ENCODE data around the gene TMEM14C.
"Not testable (repeated sequence)": the region's sequence is repeated elsewhere in the genome, so short reads cannot be mapped to it uniquely, and the experiment has no call there.

The TMEM14C gene

GRCh38 chr6:10719296-10719963 lies 3.4 kb upstream of the TMEM14C start:
- no peak for TF ChIP-seq CTCF (IDR thresholded peaks at IDR 0.05)
- peaks cover 7 to 35% (median 18%) of the 10 kb centered on the region in 4 donors for H3K4me1 ChIP-seq
- H3K27ac ChIP-seq = peak overlapping the region; percentile 79 to 83
- DNase-seq = no peak
- intact Hi-C loops (cut with DNase I; ENCODE audit: low total_unique reads) = no loop called here
- H3K9me3 ChIP-seq = no peaks in the 10 kb centered on the region
- H3K27me3 ChIP-seq = no peaks in the 10 kb centered on the region
- H3K36me3 ChIP-seq = no peaks in the 10 kb centered on the region
- peak overlapping the region; percentile 59 to 67 for H3K4me3 ChIP-seq

GRCh38 chr6:10719964-10720264 lies 3.0 kb upstream of the TMEM14C start:
- Histone ChIP-seq H3K27ac (peak overlapping the region; percentile 79 to 83), H3K27me3 (no peaks in the 10 kb centered on the region), H3K9me3 (no peaks in the 10 kb centered on the region), H3K4me1 (peaks cover 7 to 40% (median 22%) of the 10 kb centered on the region in 4 donors), H3K36me3 (no peaks in the 10 kb centered on the region), H3K4me3 (peak overlapping the region; percentile 59 to 67)
- no peak for TF ChIP-seq CTCF (IDR thresholded peaks at IDR 0.05)
- intact Hi-C loops (cut with DNase I; ENCODE audit: low total_unique reads) = no loop called here
- DNase-seq = no peak

GRCh38 chr6:10720265-10720959 lies 2.5 kb upstream of the TMEM14C start:
- H3K9me3 ChIP-seq = no peaks in the 10 kb centered on the region
- H3K27me3 ChIP-seq = no peaks in the 10 kb centered on the region
- H3K36me3 ChIP-seq = peaks cover 0 to 3% (median 2%) of the 10 kb centered on the region in 3 donors
- H3K27ac ChIP-seq = peak overlapping the region; percentile 79 to 83
- peak overlapping the region; percentile 59 to 67 for H3K4me3 ChIP-seq
- no peak for TF ChIP-seq CTCF (IDR thresholded peaks at IDR 0.05)
- intact Hi-C loops (cut with DNase I; ENCODE audit: low total_unique reads) = no loop called here
- H3K4me1 ChIP-seq = peaks cover 7 to 43% (median 25%) of the 10 kb centered on the region in 4 donors
- DNase-seq = peak in 1 of 2 donors; percentile 70

DNA sequence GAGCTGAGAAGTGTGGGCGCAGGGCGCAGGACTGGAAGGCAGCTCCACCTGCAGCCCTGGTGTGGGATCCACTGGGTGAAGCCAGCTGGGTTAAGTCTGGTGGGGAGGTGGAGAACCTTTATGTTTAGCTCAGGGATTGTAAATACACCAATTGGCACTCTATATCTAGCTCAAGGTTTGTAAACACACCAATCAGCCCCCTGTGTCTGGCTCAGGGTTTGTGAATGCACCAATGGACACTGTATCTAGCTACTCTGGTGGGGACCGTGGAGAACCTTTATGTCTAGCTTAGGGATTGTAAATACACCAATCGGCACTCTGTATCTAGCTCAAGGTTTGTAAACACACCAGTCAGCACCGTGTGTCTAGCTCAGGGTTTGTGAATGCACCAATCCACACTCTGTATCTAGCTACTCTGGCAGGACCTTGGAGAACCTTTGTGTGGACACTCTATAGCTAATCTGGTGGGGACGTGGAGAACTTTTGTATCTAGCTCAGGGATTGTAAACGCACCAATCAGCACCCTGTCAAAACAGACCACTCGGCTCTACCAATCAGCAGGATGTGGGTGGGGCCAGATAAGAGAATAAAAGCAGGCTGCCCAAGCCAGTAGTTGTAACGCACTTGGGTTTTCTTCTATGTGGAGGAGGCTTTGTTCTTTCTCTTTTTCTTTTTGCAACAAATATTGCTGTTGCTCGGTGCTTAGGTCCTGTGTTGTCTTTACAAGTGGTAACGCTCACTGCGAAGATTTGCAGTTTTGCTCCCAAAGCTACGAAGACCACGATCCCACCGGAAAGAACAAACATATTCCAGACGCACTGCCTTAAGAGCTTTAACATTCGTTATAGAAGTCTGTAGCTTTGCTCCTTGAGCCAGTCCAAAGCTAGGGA lies 1.7 kb upstream of the TMEM14C start:
- Histone ChIP-seq H3K36me3 (peaks cover 0 to 10% (median 6%) of the 10 kb centered on the region in 3 donors), H3K27ac (peak overlapping the region; percentile 79 to 83), H3K4me1 (peaks cover 7 to 47% (median 27%) of the 10 kb centered on the region in 4 donors), H3K4me3 (peak overlapping the region; percentile 59 to 67)
- intact Hi-C loops (cut with DNase I; ENCODE audit: low total_unique reads); DNase-seq; H3K9me3 ChIP-seq; H3K27me3 ChIP-seq: not testable (repeated sequence)

- intact Hi-C loops (cut with DNase I; ENCODE audit: low total_unique reads) = loop anchor here (1.0 to 2.0 kb wide), 2 partner anchors 25 to 27 kb away; partner anchors contain the start of genes C6orf52, PAK1IP1 and TMEM14B
- no peak for TF ChIP-seq CTCF (IDR thresholded peaks at IDR 0.05)
- no peaks in the 10 kb centered on the region for H3K27me3 ChIP-seq
- DNase-seq = no peak
- peak overlapping the region; percentile 71 to 73 for H3K4me3 ChIP-seq
- H3K27ac ChIP-seq = peak overlapping the region; percentile 78 to 92
- H3K9me3 ChIP-seq = no peaks in the 10 kb centered on the region
- peaks cover 0 to 18% (median 6%) of the 10 kb centered on the region in 3 donors for H3K36me3 ChIP-seq
- H3K4me1 ChIP-seq = peaks cover 7 to 47% (median 27%) of the 10 kb centered on the region in 4 donors
Measured at GRCh38 chr6:10721850-10722569, 860 bp upstream of the TMEM14C start.
